Measurements from ENCODE around the gene TBC1D22A. TPM values are rescaled to one million over a fixed set of nuclear protein-coding genes. Genes with fewer than 3 reads are reported as not detected.

The TBC1D22A gene
- total RNA-seq, 2 donors from 2014 or later = 28.9 to 31.3 TPM

GRCh38 chr22:47110817-47111443 lies 348.5 kb downstream of the TBC1D22A start:
- no peaks in the 10 kb centered on the region for H3K36me3 ChIP-seq
- no peaks in the 10 kb centered on the region for H3K9me3 ChIP-seq
- ATAC-seq (ENCODE audit: insufficient number of reproducible peaks, low FRiP score, low read depth) (no peak), DNase-seq (ENCODE audit: low spot score) (no peak)
- no peak overlapping the region for H3K4me3 ChIP-seq
- TF ChIP-seq, protein P1, sequence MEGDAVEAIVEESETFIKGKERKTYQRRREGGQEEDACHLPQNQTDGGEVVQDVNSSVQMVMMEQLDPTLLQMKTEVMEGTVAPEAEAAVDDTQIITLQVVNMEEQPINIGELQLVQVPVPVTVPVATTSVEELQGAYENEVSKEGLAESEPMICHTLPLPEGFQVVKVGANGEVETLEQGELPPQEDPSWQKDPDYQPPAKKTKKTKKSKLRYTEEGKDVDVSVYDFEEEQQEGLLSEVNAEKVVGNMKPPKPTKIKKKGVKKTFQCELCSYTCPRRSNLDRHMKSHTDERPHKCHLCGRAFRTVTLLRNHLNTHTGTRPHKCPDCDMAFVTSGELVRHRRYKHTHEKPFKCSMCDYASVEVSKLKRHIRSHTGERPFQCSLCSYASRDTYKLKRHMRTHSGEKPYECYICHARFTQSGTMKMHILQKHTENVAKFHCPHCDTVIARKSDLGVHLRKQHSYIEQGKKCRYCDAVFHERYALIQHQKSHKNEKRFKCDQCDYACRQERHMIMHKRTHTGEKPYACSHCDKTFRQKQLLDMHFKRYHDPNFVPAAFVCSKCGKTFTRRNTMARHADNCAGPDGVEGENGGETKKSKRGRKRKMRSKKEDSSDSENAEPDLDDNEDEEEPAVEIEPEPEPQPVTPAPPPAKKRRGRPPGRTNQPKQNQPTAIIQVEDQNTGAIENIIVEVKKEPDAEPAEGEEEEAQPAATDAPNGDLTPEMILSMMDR (IDR thresholded peaks at IDR 0.05) = no peak
- no peak overlapping the region for H3K27ac ChIP-seq
- H3K27me3 ChIP-seq (replicated peaks; ENCODE audit: insufficient read depth) = no peaks in the 10 kb centered on the region
- H3K4me1 ChIP-seq (ENCODE audit: control insufficient read depth in 1 of 2, low read depth in 2 of 2) = no peaks in the 10 kb centered on the region

DNA sequence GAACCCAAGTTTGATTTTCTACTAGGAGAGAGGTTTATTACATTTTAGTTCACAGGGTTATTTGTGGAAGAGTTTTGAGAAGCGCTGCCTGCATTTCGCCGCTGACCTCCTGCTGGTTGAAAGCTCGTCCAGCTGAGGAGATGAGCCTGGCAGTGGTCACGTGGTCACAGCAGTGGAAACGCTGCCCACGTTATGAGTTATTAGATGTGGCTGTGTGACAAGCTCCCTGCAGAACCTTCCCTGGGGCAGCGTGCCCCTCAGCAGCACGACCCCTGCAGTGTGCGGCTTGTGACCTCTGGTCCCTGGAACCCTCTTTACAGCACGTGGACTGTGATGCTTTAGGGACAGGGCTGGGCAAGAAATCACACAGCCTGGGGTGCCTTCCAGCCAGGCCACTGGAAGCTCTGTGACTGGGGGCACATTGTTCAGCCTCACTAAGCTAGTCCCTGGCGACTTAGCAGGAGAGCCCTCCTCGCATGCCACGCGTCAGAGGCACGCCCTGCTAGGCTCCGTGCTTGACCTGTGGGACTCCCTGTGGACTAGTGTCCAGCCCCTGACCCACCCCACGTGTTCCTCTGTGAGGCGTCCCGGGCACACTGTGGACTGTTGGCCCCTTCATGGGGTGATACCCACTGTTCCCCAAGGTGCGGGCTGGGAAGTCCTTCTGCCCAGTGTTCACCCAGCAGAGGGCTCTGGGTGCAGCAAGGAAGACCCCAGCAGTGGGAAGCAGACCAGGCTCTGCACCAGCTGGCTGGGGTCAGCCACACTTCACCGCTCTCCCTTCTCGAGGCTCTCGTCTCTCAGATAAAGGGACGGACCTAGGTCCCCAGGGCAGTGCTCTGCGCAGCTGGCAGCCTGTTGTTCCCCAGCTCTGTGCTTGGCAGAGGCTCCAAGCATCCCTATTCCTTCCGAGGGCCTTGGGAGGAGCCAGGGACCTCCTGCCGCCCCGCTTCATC lies 349.5 kb downstream of the TBC1D22A start:
- no peaks in the 10 kb centered on the region for H3K27me3 ChIP-seq (replicated peaks; ENCODE audit: insufficient read depth)
- H3K9me3 ChIP-seq = no peaks in the 10 kb centered on the region
- TF ChIP-seq, protein P1 (IDR thresholded peaks at IDR 0.05) = no peak
- no peak overlapping the region for H3K4me3 ChIP-seq
- no peaks in the 10 kb centered on the region for H3K4me1 ChIP-seq (ENCODE audit: control insufficient read depth in 1 of 2, low read depth in 2 of 2)
- DNase-seq (ENCODE audit: low spot score) (no peak), ATAC-seq (ENCODE audit: insufficient number of reproducible peaks, low FRiP score, low read depth) (no peak)
- H3K36me3 ChIP-seq = no peaks in the 10 kb centered on the region
- no peak overlapping the region for H3K27ac ChIP-seq

GRCh38 chr22:47112582-47112965 lies 350.1 kb downstream of the TBC1D22A start:
- no peak for DNase-seq (ENCODE audit: low spot score)
- no peak overlapping the region for H3K27ac ChIP-seq
- H3K9me3 ChIP-seq = no peaks in the 10 kb centered on the region
- TF ChIP-seq, protein P1 (IDR thresholded peaks at IDR 0.05) = no peak
- H3K27me3 ChIP-seq (replicated peaks; ENCODE audit: insufficient read depth) = no peaks in the 10 kb centered on the region
- no peaks in the 10 kb centered on the region for H3K36me3 ChIP-seq
- H3K4me3 ChIP-seq = no peak overlapping the region
- ATAC-seq (ENCODE audit: insufficient number of reproducible peaks, low FRiP score, low read depth) = no peak
- no peaks in the 10 kb centered on the region for H3K4me1 ChIP-seq (ENCODE audit: control insufficient read depth in 1 of 2, low read depth in 2 of 2)

- TF ChIP-seq, protein P1 (IDR thresholded peaks at IDR 0.05) = no peak
- DNase-seq (ENCODE audit: low spot score) = no peak
- Histone ChIP-seq H3K27me3 (replicated peaks; ENCODE audit: insufficient read depth) (no peaks in the 10 kb centered on the region), H3K27ac (no peak overlapping the region), H3K4me3 (no peak overlapping the region), H3K9me3 (no peaks in the 10 kb centered on the region), H3K36me3 (no peaks in the 10 kb centered on the region), H3K4me1 (ENCODE audit: control insufficient read depth in 1 of 2, low read depth in 2 of 2) (no peaks in the 10 kb centered on the region)
- ATAC-seq (ENCODE audit: insufficient number of reproducible peaks, low FRiP score, low read depth) = no peak
Observed at GRCh38 chr22:47112994-47113852, 350.8 kb downstream of the TBC1D22A start.
